Measurements from ENCODE around the gene SLC35G3.
"Not testable (repeated sequence)": the region's sequence is repeated elsewhere in the genome, so short reads cannot be mapped to it uniquely, and the experiment has no call there.

DNA sequence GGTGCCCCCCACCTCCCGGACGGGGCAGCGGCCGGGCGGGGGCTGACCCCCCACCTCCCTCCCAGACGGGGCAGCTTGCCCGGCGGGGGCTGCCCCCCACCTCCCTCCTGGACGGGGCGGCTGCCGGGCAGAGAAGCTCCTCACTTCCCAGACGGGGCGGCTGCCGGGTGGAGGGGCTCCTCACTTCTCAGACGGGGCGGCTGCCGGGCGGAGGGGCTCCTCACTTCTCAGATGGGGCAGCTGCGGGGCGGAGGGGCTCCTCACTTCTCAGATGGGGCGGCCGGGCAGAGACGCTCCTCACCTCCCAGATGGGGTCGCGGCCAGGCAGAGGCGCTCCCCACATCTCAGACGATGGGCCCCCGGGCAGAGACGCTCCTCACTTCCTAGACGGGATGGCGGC is 869 bp upstream of the SLC35G3 start:
- TF ChIP-seq, protein P1, sequence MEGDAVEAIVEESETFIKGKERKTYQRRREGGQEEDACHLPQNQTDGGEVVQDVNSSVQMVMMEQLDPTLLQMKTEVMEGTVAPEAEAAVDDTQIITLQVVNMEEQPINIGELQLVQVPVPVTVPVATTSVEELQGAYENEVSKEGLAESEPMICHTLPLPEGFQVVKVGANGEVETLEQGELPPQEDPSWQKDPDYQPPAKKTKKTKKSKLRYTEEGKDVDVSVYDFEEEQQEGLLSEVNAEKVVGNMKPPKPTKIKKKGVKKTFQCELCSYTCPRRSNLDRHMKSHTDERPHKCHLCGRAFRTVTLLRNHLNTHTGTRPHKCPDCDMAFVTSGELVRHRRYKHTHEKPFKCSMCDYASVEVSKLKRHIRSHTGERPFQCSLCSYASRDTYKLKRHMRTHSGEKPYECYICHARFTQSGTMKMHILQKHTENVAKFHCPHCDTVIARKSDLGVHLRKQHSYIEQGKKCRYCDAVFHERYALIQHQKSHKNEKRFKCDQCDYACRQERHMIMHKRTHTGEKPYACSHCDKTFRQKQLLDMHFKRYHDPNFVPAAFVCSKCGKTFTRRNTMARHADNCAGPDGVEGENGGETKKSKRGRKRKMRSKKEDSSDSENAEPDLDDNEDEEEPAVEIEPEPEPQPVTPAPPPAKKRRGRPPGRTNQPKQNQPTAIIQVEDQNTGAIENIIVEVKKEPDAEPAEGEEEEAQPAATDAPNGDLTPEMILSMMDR (IDR thresholded peaks at IDR 0.05): not testable (repeated sequence)
- TF ChIP-seq POLR2A (IDR thresholded peaks at IDR 0.05): not testable (repeated sequence)

Measured in stomach (tissue), 4 donors.